HG03354 (cell line): ENCODE data around the gene ANKRD62.
"Not testable (repeated sequence)": the region's sequence is repeated elsewhere in the genome, so short reads cannot be mapped to it uniquely, and the experiment has no call there.

Experiments used
- ATAC-seq: cut with Tn5 transposase; IDR thresholded peaks from one replicate; pipeline ENCODE4 v1.9.1; 2021; ENCODE audit warnings: mild to moderate bottlenecking; ENCODE audit not compliant: unreplicated experiment, poor library complexity, severe bottlenecking

Gene ANKRD62

GRCh38 chr18:12091538-12092141 lies 2.0 kb upstream of the ANKRD62 start:
- no peak for ATAC-seq

DNA sequence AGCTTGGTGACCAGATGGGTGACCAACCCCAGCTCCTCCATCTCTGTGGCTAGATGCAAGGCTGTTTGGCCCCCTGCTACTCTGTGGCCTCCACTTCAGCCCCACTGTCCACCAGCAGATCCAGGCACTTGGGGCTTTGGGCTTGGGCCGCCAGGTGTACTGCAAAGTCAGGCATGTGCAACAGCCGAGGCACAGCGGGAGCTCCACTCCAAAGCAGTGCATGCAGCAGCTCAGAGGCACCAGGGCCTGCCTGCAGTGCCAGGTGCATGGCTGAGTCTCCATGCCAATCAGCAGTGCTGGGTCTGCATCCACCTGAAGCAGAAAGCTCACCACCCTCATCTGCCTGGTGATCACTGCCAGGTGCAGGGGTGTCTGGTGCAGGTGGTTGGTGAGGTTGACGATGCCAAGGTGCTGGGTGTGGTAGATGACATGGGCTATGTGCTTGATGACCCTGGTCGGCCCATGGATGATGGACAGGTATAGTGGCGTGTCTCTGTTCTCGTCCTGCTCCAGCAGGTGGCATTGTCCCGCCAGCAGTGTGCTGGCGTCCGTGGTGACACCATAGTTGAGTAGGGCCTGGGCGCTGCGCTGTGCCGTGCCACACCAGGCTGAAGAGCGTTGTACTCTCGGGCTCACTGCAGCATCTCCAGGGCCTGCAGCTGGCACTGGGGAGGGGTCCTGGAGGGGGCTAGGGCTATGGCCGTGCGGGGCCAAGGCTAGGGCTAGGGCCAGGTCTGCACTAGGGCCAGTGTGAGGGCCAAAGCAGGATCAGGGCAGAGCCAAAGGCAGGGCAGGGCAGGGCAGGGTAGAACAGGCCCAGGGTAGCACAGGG lies 1.0 kb upstream of the ANKRD62 start:
- no peak for ATAC-seq

GRCh38 chr18:12098374-12098773 lies 4.7 kb downstream of the ANKRD62 start:
- no peak for ATAC-seq

DNA sequence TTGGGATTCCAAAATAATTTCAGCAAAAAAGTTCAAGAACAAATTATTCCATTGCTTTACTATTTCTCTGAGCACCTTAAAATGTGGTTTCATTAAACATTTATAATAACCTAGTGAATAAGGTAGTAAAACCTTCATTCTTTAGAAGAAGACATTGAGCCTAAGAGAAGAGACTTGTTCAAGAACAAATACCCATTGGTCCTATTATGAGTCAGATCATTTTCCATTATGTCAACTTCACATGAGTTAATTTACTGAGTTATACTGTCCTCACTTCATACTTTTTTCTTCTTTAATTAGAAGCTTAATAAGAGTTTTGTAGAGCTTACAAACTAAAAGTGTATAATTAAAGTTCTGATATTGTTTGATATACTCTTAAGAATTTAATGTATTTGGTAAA lies 5.5 kb downstream of the ANKRD62 start:
- no peak for ATAC-seq

DNA sequence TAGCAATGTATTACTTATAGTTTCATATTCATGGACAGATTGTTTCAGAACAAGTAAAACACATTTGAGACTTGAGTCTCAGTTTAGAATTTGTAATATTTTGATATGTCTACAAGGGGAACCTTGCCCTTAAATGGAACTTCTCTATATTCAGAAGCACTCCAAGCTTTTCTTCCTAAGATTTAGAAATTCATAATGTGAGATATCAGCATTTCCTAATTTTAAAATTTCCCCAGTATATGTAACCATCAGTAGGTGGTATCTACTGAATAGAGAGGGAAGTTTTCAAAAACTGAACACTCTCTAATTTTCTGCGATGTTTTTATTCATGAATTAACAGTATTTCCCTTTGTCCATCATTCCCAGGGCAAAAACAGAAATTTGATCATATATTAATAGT lies 7.6 kb downstream of the ANKRD62 start:
- ATAC-seq: no peak

DNA sequence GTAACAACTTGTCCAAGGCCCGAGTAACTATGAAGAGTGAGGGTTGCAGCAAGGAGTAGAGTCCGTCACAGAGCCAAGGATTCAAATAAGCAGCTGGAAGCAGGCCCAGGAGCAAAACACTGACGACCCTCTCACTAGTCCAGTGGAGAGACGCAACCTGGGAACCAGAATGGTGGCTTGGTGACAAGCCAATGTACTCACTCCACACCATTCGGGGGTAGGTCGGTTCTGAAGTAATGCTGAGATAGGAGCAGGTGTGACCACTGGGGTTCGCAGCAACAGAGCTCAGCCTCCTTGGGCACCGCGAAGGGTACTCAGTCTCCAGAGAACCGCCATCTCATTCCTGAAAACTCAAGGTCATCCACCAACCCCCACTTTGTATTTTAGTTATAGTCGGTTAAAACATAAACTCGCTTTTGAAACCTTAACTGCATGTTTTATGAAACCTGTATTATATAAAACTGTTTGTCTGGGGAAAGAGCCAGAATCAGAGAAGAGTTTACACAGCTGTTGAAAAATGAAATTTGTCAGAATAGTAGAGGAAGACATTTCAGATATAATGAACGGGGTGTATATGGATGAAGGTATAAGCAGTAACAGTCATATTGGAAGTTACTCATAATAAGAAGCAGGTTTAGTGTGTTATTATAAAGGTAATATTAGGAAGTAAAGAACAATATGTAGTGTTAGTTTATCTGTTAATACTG lies 8.6 kb downstream of the ANKRD62 start:
- no peak for ATAC-seq

GRCh38 chr18:12106471-12106870 lies 12.8 kb downstream of the ANKRD62 start:
- no peak for ATAC-seq

GRCh38 chr18:12109836-12110235 lies 16.2 kb downstream of the ANKRD62 start:
- ATAC-seq: no peak

GRCh38 chr18:12113999-12114646 lies 20.5 kb downstream of the ANKRD62 start:
- ATAC-seq: no peak

DNA sequence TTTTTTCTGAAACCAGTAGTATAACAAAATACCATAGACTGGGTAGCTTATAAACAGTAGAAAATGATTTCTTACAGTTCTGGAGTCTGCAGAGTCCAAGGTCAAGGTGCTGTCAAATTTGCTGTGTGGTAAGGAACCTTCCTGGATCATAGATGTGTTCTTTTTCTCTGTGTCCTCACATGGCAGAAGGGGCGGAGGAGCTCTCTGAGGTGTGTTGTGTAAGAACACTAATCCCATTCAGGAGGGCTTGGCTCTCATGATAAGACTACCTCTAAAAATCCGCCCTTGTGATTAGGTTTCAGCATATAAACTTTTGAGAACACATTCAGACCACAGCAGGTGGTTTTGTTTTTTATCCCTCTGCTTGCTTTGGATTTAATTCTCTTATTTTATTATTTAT lies 25.7 kb downstream of the ANKRD62 start:
- no peak for ATAC-seq

DNA sequence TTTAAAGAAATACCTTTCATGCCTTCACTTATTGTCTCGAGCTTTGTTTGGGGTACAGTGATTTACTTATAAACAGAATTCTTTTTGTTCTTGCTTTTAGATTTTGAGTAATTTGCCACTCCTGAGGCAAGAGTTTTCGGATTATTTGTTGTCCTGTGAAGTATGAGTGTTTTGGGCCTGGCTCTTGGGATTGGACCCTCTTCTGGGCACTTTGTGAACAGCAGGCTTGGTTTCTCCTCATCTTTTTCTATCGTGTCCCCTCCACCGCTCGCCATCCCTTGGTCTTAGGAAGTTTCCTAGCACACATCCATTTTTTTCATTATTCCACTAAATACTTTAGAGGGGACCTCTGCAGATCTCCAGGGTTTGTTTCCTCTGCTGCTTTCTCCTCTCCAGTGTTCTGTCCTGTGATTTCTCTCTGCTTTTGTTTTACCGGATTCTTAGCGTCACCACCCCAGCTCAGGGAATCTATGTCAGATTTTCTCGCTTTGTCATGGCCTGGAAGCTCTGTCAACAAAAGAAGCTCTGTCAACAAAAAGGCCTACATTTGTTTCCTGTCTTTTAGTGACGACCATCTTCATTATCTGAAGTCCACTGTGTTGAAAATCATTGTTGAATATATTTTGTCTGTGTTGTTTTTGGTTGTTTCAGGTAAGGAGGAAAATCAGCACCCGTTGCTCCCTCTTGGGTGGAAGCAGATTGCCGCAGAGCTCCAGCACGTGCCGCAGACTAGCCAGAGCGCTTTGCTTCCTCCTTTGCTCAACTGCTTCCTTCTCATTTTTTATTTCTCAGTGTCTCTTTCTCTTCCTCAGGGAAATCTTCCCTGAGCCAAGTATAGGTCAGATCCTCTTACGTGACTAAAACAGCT lies 27.8 kb downstream of the ANKRD62 start:
- no peak for ATAC-seq

GRCh38 chr18:12122043-12122389 lies 28.4 kb downstream of the ANKRD62 start:
- ATAC-seq: not testable (repeated sequence)

GRCh38 chr18:12127647-12128046 lies 34.0 kb downstream of the ANKRD62 start:
- not testable (repeated sequence) for ATAC-seq

- ATAC-seq: not testable (repeated sequence)
Observed at GRCh38 chr18:12138831-12139230, 45.2 kb downstream of the ANKRD62 start.

- ATAC-seq: not testable (repeated sequence)
Observed at GRCh38 chr18:12140866-12141265, 47.2 kb downstream of the ANKRD62 start.

- ATAC-seq: not testable (repeated sequence)
Observed at GRCh38 chr18:12141778-12142177, 48.1 kb downstream of the ANKRD62 start.

GRCh38 chr18:12149431-12149830 lies 55.8 kb downstream of the ANKRD62 start:
- not testable (repeated sequence) for ATAC-seq

GRCh38 chr18:12154361-12154760 lies 60.7 kb downstream of the ANKRD62 start:
- no peak for ATAC-seq

DNA sequence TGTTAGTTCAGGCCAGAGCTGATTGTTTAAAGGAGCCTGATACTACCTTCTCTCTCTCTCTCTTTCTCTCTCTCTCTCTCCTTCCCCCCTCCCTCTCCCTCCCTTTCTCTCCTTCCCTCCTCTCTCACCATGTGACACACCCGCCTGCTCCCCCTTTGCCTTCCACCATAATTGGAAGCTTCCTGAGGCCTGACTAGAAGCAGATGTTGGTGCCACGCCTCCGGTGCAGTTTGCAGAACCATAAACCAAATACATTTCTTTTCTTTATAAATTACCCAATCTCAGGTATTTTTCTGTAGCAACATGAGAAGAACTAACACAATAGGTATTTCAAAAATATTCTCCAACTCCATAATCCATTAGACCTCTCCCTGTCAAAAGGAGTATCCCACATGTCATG lies 62.4 kb downstream of the ANKRD62 start:
- no peak for ATAC-seq
